Vagina (tissue), 2 donors: Measurements from ENCODE around the gene PLGRKT.

ENCODE experiments used
- POLR2A ChIP-seq, 2 donors: fragments of 450-650 bp; IDR thresholded peaks; one replicate each; pipeline ENCODE4 v1.6.1; 2017; ENCODE audit warnings: antibody characterized with exemption in 2 of 2, mild to moderate bottlenecking in 2 of 2, moderate library complexity in 2 of 2
- POLR2AphosphoS5 ChIP-seq, 2 donors: sonication (generic); formaldehyde crosslinking; IDR thresholded peaks; one replicate each; pipeline ENCODE4 v1.9.0; 2017; ENCODE audit warnings: antibody characterized with exemption in 2 of 2, mild to moderate bottlenecking in 2 of 2, low read depth in 1 of 2; ENCODE audit not compliant: insufficient read depth in 1 of 2

DNA sequence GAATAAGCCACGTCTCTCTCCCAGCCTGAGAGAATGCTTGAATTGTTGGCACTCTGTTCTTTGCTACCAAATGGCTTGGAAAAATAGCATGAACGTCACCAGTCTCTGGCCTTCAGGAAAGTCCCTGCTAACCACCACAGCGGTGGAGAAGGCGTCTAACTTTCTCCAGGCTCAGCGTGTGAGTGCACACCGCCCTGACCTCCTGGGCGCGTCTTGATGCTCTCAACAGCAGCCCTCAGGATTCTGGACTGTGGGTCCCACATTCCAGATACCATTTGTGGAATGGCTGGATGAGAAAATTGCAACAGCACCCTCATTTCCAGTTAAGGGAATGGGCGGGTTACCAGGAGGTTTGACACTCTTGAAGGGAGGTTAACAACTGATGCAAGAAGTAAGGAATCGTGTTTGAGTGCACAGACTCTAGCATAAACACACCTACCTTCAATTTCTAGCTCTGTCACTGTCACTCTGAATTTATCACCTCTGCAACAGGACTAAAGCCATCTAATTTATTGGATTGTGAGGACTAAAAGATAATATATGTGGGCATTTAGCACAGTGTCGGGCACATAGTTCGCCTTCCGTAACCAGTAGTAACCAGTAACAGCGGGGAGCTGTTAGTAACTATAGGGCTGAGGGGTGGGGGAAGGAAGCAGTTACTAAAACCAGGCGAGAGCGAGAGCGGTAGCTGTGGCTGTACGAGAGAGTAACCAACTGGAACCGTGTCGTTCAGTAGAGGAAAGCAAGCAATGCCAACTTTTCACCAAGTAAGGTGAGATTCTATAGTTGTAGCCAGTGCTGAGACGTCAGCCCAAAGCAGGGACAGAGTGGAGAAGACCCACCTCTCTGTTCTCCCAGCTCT, 807 bp upstream of the PLGRKT start:
- TF ChIP-seq POLR2AphosphoS5 (IDR thresholded peaks at IDR 0.05; ENCODE audit: insufficient read depth in 1 of 2, low read depth in 1 of 2), result no peak
- TF ChIP-seq POLR2A (IDR thresholded peaks at IDR 0.05), result no peak
